Measurements from ENCODE around the gene ADGRV1. TPM values are rescaled to one million over a fixed set of nuclear protein-coding genes. Genes with fewer than 3 reads are reported as not detected.
"Not testable (repeated sequence)": the region's sequence is repeated elsewhere in the genome, so short reads cannot be mapped to it uniquely, and the experiment has no call there.

The ADGRV1 gene
- total RNA-seq, 2 donors from 2014 or later, result 97.6 to 117 TPM

GRCh38 chr5:90615355-90615754 lies 56.8 kb downstream of the ADGRV1 start:
- Histone ChIP-seq H3K27me3 (ENCODE audit: control insufficient read depth, insufficient read depth, low read length, poor library complexity, severe bottlenecking) (no peaks in the 10 kb centered on the region), H3K4me3 (ENCODE audit: low read length) (no peak overlapping the region), H3K36me3 (ENCODE audit: control insufficient read depth, insufficient read depth, low read length) (no peaks in the 10 kb centered on the region), H3K4me1 (ENCODE audit: control insufficient read depth, insufficient read depth, low read length) (no peaks in the 10 kb centered on the region), H3K9ac (ENCODE audit: extremely low read depth, low read length, poor library complexity, severe bottlenecking) (no peak overlapping the region), H3K27ac (ENCODE audit: low read depth, low read length) (no peak overlapping the region), H3K9me3 (ENCODE audit: control insufficient read depth, low read length) (no peaks in the 10 kb centered on the region)
- no peaks in the 10 kb centered on the region for H3K27me3 Mint-ChIP-seq (ENCODE audit: insufficient read depth)
- peaks cover 20% of the 10 kb centered on the region for H3K36me3 Mint-ChIP-seq (ENCODE audit: low read depth)
- no peak for DNase-seq
- no peak overlapping the region for H3K4me3 Mint-ChIP-seq
- WGBS, 2 experiments (ENCODE audit: insufficient coverage in 1 of 2, insufficient read length in 1 of 2), result 100% methylated on average over 1 to 2 of the region's 3 CpGs
- peaks cover 2% of the 10 kb centered on the region for H3K9me3 Mint-ChIP-seq
- no peak overlapping the region for H3K27ac Mint-ChIP-seq
- TF ChIP-seq CTCF (conservative IDR thresholded peaks at IDR 0.05), result no peak
- H3K4me1 Mint-ChIP-seq, result peaks cover 6% of the 10 kb centered on the region

DNA sequence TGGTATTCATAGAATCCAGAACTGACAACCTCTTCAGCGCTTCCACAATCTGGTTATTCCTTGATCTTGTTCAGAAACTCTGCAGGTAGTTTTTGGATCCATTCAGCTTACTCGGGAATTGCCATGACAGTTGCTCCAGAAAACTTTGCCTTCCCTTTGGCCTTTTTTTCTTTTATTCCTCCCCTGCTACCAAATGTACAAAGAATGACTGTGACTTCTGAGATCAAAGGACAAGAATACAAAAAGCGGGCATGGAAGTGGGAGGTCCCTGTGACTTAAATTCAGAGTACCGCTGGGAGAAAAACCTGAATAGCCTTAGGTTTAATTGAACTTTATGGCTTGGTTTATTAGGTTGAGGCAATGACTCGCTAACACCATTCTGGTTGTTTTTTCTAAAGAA lies 59.5 kb downstream of the ADGRV1 start:
- no peak overlapping the region for H3K27ac ChIP-seq (ENCODE audit: low read depth, low read length)
- no peak for TF ChIP-seq CTCF (conservative IDR thresholded peaks at IDR 0.05)
- Mint-ChIP-seq H3K9me3 (peaks cover 2% of the 10 kb centered on the region), H3K4me3 (no peak overlapping the region), H3K27me3 (ENCODE audit: insufficient read depth) (no peaks in the 10 kb centered on the region), H3K36me3 (ENCODE audit: low read depth) (peaks cover 25% of the 10 kb centered on the region), H3K27ac (no peak overlapping the region), H3K4me1 (peaks cover 4% of the 10 kb centered on the region)
- H3K4me3 ChIP-seq (ENCODE audit: low read length), result no peak overlapping the region
- no peak overlapping the region for H3K9ac ChIP-seq (ENCODE audit: extremely low read depth, low read length, poor library complexity, severe bottlenecking)
- 75 to 80% methylated on average over 3 to 5 of the region's 5 CpGs for WGBS, 2 experiments (ENCODE audit: insufficient coverage in 1 of 2, insufficient read length in 1 of 2)
- H3K4me1 ChIP-seq (ENCODE audit: control insufficient read depth, insufficient read depth, low read length), result no peaks in the 10 kb centered on the region
- no peaks in the 10 kb centered on the region for H3K27me3 ChIP-seq (ENCODE audit: control insufficient read depth, insufficient read depth, low read length, poor library complexity, severe bottlenecking)
- H3K36me3 ChIP-seq (ENCODE audit: control insufficient read depth, insufficient read depth, low read length), result no peaks in the 10 kb centered on the region
- H3K9me3 ChIP-seq (ENCODE audit: control insufficient read depth, low read length), result no peaks in the 10 kb centered on the region
- DNase-seq, result no peak

DNA sequence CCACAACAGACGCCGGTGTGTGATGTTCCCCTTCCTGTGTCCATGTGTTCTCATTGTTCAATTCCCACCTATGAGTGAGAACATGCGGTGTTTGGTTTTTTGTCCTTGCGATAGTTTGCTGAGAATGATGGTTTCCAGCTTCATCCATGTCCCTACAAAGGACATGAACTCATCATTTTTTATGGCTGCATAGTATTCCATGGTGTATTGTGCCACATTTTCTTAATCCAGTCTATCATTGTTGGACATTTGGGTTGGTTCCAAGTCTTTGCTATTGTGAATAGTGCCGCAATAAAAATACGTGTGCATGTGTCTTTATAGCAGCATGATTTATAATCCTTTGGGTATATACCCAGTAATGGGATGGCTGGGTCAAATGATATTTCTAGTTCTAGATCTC lies 61.2 kb downstream of the ADGRV1 start:
- H3K27ac ChIP-seq (ENCODE audit: low read depth, low read length); H3K9ac ChIP-seq (ENCODE audit: extremely low read depth, low read length, poor library complexity, severe bottlenecking); H3K27me3 ChIP-seq (ENCODE audit: control insufficient read depth, insufficient read depth, low read length, poor library complexity, severe bottlenecking); H3K4me1 Mint-ChIP-seq; H3K9me3 ChIP-seq (ENCODE audit: control insufficient read depth, low read length); H3K27me3 Mint-ChIP-seq (ENCODE audit: insufficient read depth); H3K27ac Mint-ChIP-seq; H3K4me3 ChIP-seq (ENCODE audit: low read length); H3K4me1 ChIP-seq (ENCODE audit: control insufficient read depth, insufficient read depth, low read length); DNase-seq; H3K36me3 ChIP-seq (ENCODE audit: control insufficient read depth, insufficient read depth, low read length); H3K4me3 Mint-ChIP-seq; H3K9me3 Mint-ChIP-seq: not testable (repeated sequence)
- 100% methylated on average over 2 of the region's 6 CpGs; no CpG with 5 or more reads in 1 of the 2 experiments for WGBS, 2 experiments (ENCODE audit: insufficient coverage in 1 of 2, insufficient read length in 1 of 2)
- H3K36me3 Mint-ChIP-seq (ENCODE audit: low read depth), result peaks cover 34% of the 10 kb centered on the region

DNA sequence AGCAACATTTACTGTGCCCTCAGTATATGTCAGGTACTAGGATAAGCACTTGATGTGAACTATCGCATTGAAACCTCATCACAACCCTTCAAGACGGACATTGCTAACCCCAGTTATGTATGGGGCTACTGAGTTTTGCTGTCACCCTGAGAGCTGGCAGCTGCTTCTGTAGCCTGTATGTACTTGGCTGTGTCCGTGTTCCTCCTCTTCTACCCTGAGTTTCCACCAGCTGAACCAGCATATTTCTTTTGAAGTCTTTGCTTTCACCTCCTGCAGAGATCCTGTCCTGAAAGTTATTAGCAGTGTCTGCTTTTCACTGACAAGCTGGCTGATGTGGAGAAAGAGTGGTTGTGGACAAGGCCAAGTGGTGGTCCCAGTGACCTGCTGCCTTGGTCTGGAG lies 63.3 kb downstream of the ADGRV1 start:
- Histone ChIP-seq H3K27ac (ENCODE audit: low read depth, low read length) (peak overlapping the region; percentile 22), H3K9ac (ENCODE audit: extremely low read depth, low read length, poor library complexity, severe bottlenecking) (no peak overlapping the region)
- no peak for DNase-seq

More for the DNA sequence above, 63.3 kb downstream of the ADGRV1 start:
- H3K4me1 Mint-ChIP-seq, result no peaks in the 10 kb centered on the region
- H3K27me3 Mint-ChIP-seq (ENCODE audit: insufficient read depth), result no peaks in the 10 kb centered on the region
- H3K27ac Mint-ChIP-seq, result no peak overlapping the region
- no peaks in the 10 kb centered on the region for H3K9me3 ChIP-seq (ENCODE audit: control insufficient read depth, low read length)
- peaks cover 41% of the 10 kb centered on the region for H3K36me3 Mint-ChIP-seq (ENCODE audit: low read depth)
- WGBS, 2 experiments (ENCODE audit: insufficient coverage in 1 of 2, insufficient read length in 1 of 2), result 73 to 94% methylated on average over 2 to 3 of the region's 3 CpGs
- peaks cover 21% of the 10 kb centered on the region for H3K36me3 ChIP-seq (ENCODE audit: control insufficient read depth, insufficient read depth, low read length)
- no peak overlapping the region for H3K4me3 ChIP-seq (ENCODE audit: low read length)
- H3K27me3 ChIP-seq (ENCODE audit: control insufficient read depth, insufficient read depth, low read length, poor library complexity, severe bottlenecking), result no peaks in the 10 kb centered on the region
- TF ChIP-seq CTCF (conservative IDR thresholded peaks at IDR 0.05), result no peak
- H3K4me1 ChIP-seq (ENCODE audit: control insufficient read depth, insufficient read depth, low read length), result no peaks in the 10 kb centered on the region
- H3K9me3 Mint-ChIP-seq, result peaks cover 2% of the 10 kb centered on the region
- H3K4me3 Mint-ChIP-seq, result no peak overlapping the region

Measured in endodermal cell (in vitro differentiated cells).